Spleen (tissue), 7 donors: Measurements from ENCODE around the gene UROC1.

Source experiments
- CTCF ChIP-seq, 11 experiments: fragments of 200-600 bp in 7 of 11; fragments of 450-650 bp in 4 of 11; sonication (generic) in 4 of 11; IDR thresholded peaks in 8 of 11; conservative IDR thresholded peaks in 3 of 11; 1 replicate in 7 of 11; 2 replicates in 4 of 11; pipeline versions ENCODE4 v1.4.0 to v1.8.0; 2016 to 2021; ENCODE audit warnings: antibody characterized with exemption in 11 of 11, inconsistent platforms in 4 of 11, mild to moderate bottlenecking in 1 of 11
- POLR2A ChIP-seq, 3 donors: fragments of 450-650 bp; IDR thresholded peaks; one replicate each; pipeline ENCODE4 v1.5.1; 2017; ENCODE audit warnings: antibody characterized with exemption in 3 of 3, mild to moderate bottlenecking in 1 of 3
- donor health status: DM: no; HTN: no; CAD: no; lungs with moderate emphysema.
- donor health status: DM: no; HTN: no; CAD: no.
- donor health status: DM: no; HTN: no; CAD: no.

GRCh38 chr3:126556637-126557414 is 39.3 kb upstream of the UROC1 start:
- TF ChIP-seq CTCF (IDR thresholded peaks at IDR 0.05 in 8 of 11, conservative IDR thresholded peaks at IDR 0.05 in 3 of 11) (no peak), POLR2A (IDR thresholded peaks at IDR 0.05) (no peak)
